Mucosa of descending colon (tissue), 3 donors: ENCODE data around the gene DPH7. TPM values are rescaled to one million over a fixed set of nuclear protein-coding genes. Genes with fewer than 3 reads are reported as not detected.
"Not testable (repeated sequence)": the region's sequence is repeated elsewhere in the genome, so short reads cannot be mapped to it uniquely, and the experiment has no call there.

Experiments used
- ATAC-seq: fragments of 200-7000 bp; cut with Tn5 transposase; one replicate; pipeline ENCODE4 v1.9.1; 2020; ENCODE audit warnings: mild to moderate bottlenecking, moderate library complexity
- DNase-seq, 3 donors: peaks; one replicate each; pipeline ENCODE4 v3.0.0-alpha.2; 2020
- H3K36me3 ChIP-seq: fragments of 200-600 bp; one replicate; pipeline ENCODE4 v1.8.0; 2021; ENCODE audit warnings: low read depth, mild to moderate bottlenecking
- H3K4me1 ChIP-seq: fragments of 200-600 bp; one replicate; pipeline ENCODE4 v1.8.0; 2021; ENCODE audit warnings: low read depth, mild to moderate bottlenecking
- H3K4me3 ChIP-seq: fragments of 200-600 bp; one replicate; pipeline ENCODE4 v1.8.0; 2021; ENCODE audit warnings: mild to moderate bottlenecking
- H3K9me3 ChIP-seq: fragments of 200-600 bp; one replicate; pipeline ENCODE4 v1.8.0; 2021; ENCODE audit warnings: mild to moderate bottlenecking
- intact Hi-C, 2 donors: fragments of 100-400 bp; cut with DNase I in 1 of 2; cut with micrococcal nuclease in 1 of 2; formaldehyde crosslinking; loops; one replicate each; pipeline versions ENCODE4 v1.11.0 to v1.11.1; 2022; cut with DNase I, micrococcal nuclease
- total RNA-seq, 3 donors: library from RNA; stranded (reverse); fragmentation: NEBNext Ultra II Directional in 2 of 3; extraction: Animal tissue kit (Norgen Biotek cat#: 25700) in 2 of 3; gene quantifications; one replicate each; pipeline versions ENCODE4 v1.2.1 to v1.2.4, GENCODE V29; 2021 to 2023
- TF ChIP-seq, protein P1 (sequence below): fragments of 200-600 bp; IDR thresholded peaks from one replicate; pipeline ENCODE4 v1.8.0; 2022; ENCODE audit warnings: antibody characterized with exemption, mild to moderate bottlenecking
- donor health status: DM: no; HTN: no; CAD: no; lungs with moderate emphysema.
- donor health status: DM: no; HTN: no; CAD: no.
- donor health status: DM: no; HTN: yes; CAD: no.

DPH7 gene
- total RNA-seq, 3 donors from 2014 or later = 24.5 to 33.5 (median 29.3) TPM

DNA sequence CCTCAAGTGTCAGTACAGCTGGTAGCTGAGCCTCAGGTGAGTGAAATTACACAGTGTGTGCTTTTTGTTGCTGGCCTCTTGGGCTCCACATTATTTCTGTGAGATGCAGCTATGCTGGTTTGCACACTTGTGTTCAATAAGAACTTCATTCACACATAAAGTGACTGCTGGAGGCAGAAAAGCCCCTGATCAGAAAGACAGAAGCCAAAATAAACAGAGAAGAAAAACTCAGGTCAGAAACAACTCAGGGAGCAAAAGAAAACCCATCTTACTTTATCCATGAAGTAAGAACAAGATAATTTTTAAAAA, 43.7 kb downstream of the DPH7 start:
- Histone ChIP-seq H3K4me1 (peaks cover 6% of the 10 kb centered on the region), H3K36me3 (no peaks in the 10 kb centered on the region), H3K9me3 (no peaks in the 10 kb centered on the region), H3K4me3 (no peak overlapping the region)
- DNase-seq = no peak
- no peak for ATAC-seq
- intact Hi-C loops = no loop called here
- TF ChIP-seq, protein P1, sequence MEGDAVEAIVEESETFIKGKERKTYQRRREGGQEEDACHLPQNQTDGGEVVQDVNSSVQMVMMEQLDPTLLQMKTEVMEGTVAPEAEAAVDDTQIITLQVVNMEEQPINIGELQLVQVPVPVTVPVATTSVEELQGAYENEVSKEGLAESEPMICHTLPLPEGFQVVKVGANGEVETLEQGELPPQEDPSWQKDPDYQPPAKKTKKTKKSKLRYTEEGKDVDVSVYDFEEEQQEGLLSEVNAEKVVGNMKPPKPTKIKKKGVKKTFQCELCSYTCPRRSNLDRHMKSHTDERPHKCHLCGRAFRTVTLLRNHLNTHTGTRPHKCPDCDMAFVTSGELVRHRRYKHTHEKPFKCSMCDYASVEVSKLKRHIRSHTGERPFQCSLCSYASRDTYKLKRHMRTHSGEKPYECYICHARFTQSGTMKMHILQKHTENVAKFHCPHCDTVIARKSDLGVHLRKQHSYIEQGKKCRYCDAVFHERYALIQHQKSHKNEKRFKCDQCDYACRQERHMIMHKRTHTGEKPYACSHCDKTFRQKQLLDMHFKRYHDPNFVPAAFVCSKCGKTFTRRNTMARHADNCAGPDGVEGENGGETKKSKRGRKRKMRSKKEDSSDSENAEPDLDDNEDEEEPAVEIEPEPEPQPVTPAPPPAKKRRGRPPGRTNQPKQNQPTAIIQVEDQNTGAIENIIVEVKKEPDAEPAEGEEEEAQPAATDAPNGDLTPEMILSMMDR = no peak

DNA sequence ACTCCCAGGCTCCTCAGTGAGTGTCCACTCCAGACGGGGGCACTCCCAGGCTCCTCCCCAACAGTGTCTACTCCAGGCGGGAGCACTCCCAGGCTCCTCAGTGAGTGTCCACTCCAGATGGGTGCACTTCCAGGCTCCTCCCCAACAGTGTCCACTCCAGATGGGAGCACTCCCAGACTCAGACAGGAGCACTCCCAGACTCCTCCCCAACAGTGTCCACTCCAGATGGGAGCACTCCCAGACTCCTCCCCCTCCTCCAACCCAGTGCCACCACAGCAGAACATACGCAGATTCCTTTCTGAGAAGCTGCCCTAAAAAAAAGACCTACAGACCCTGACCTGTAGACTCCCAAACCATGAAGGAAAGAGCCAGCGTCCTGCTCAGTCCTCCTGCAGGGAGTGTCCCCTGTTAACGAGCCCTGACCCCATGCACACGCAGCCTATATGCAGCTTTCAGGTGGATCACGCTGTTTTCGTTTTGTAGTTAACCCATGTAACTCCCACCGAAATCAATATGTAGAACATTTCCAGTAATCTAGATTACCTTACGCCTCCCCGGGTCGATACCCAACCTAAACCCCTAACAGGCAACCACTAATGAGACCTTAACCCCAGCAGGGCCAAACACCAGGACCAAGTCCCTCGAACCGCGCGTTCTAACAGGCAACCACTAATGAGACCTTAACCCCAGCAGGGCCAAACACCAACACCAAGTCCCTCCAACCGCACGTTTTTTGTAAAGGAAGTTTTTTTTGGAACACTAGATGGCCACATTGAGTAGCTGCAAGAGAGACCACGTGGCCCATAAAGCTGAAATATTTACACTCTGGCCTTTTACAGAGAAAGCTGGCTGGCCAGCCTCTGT, 44.2 kb downstream of the DPH7 start:
- no peaks in the 10 kb centered on the region for H3K36me3 ChIP-seq
- TF ChIP-seq, protein P1 = peak; percentile 31
- ATAC-seq = peak; percentile 95
- intact Hi-C loops = no loop called here
- no peaks in the 10 kb centered on the region for H3K9me3 ChIP-seq
- DNase-seq = peak in 1 of 3 donors; percentile 68
- no peak overlapping the region for H3K4me3 ChIP-seq
- peaks cover 6% of the 10 kb centered on the region for H3K4me1 ChIP-seq

DNA sequence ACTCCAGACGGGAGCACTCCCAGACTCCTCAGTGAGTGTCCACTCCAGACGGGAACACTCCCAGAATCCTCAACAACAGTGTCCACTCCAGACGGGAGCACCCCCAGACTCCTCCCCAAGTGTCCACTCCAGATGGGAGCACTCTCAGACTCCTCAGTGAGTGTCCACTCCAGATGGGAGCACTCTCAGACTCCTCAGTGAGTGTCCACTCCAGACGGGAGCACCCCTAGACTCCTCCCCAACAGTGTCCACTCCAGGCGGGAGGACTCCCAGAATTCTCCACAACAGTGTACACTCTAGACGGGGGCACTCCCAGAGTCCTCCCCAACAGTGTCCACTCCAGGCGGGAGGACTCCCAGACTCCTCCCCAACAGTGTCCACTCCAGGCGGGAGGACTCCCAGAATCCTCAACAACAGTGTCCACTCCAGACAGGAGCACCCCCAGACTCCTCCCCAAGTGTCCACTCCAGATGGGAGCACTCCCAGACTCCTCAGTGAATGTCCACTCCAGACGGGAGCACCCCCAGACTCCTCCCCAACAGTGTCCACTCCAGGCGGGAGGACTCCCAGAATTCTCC, 45.7 kb downstream of the DPH7 start:
- H3K36me3 ChIP-seq, H3K9me3 ChIP-seq, H3K4me1 ChIP-seq, intact Hi-C loops, ATAC-seq, DNase-seq, H3K4me3 ChIP-seq: not testable (repeated sequence)

DNA sequence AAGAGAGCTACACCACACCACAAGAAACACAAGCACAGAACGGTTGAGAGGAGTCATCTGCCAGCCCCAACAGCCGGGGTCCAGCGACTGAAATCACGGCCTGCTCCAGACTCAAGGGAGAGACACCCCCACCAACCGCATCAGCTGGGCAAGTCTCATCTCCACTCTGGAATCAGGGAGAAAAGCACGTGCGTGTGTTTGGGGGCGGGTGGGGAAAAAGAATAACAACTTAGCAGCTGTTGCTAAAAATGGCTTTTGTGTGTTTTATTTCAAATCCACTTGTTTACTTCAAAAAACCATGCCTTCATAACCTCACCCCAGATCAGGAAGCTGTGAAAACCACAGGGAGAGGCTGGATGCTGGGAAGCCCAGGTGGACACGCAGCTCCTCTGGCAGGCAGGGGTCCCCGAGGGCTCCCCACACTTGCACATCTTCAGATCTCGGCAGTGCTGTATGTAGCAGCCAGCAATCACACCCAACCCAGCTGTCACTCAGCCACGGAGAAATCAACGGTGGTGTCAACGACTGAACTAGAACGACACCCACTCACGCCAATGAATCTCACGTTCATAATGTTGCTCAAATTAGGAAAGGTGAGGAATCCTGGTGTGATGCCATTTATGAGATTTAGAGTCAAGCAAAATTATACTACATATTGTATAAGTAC, 47.5 kb downstream of the DPH7 start:
- peaks cover 6% of the 10 kb centered on the region for H3K4me1 ChIP-seq
- no peaks in the 10 kb centered on the region for H3K9me3 ChIP-seq
- H3K4me3 ChIP-seq = no peak overlapping the region
- H3K36me3 ChIP-seq = no peaks in the 10 kb centered on the region
- ATAC-seq (no peak), DNase-seq (peak in 1 of 3 donors; percentile 40)
- intact Hi-C loops = no loop called here
- TF ChIP-seq, protein P1 = no peak

DNA sequence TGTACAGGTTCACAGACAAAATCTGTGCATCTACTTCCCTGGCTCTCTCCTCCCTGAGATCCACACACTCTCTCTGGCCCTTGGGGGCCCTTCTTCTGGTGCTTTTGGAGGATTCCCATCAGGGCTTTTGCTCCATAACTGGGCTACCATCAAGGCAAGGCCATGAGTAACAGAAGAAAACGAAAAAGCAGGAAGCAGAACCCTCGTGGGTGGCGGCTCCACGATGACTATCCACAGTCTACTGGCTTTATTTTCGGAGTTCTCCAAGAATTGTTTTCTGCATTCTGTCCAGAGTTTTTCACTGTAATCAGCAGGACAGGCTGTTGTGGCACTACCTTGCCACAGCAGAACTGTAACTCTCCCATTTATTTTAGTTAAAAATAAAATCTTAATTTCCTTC, 48.4 kb downstream of the DPH7 start:
- H3K36me3 ChIP-seq = no peaks in the 10 kb centered on the region
- H3K4me1 ChIP-seq = peaks cover 6% of the 10 kb centered on the region
- DNase-seq (no peak), ATAC-seq (no peak)
- no peaks in the 10 kb centered on the region for H3K9me3 ChIP-seq
- intact Hi-C loops = no loop called here
- H3K4me3 ChIP-seq = no peak overlapping the region
- TF ChIP-seq, protein P1 = no peak

DNA sequence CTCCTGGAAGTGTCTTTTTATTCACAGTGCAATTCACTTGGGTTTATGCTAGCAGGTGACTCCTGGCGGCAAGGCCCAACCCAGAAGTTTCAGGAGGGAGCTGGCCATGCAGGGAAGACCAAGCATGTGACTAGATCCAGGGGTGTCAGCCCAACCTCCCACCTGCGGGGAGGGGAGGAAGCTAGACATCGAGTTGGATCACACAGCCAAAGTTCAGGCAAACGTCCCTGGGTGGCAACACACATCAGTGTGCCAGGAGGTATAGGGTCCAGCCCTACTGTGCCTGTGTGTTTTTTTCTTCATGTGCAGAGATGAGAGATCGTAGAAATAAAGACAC, 53.8 kb downstream of the DPH7 start:
- no peaks in the 10 kb centered on the region for H3K4me1 ChIP-seq
- intact Hi-C loops = no loop called here
- TF ChIP-seq, protein P1 = no peak
- DNase-seq (peak in 1 of 3 donors; percentile 31), ATAC-seq (no peak)
- H3K4me3 ChIP-seq = no peak overlapping the region
- H3K9me3 ChIP-seq = no peaks in the 10 kb centered on the region
- no peaks in the 10 kb centered on the region for H3K36me3 ChIP-seq
